ENCODE data around the gene MCTP1.
"Not testable (repeated sequence)": the region's sequence is repeated elsewhere in the genome, so short reads cannot be mapped to it uniquely, and the experiment has no call there.

Gene MCTP1

GRCh38 chr5:95177456-95177855 lies 107.4 kb downstream of the MCTP1 start:
- DNase-seq, result no peak

GRCh38 chr5:95175106-95175505 lies 109.8 kb downstream of the MCTP1 start:
- DNase-seq, result no peak

- no peak for DNase-seq
These were observed 112.2 kb downstream of the MCTP1 start for GRCh38 chr5:95172659-95173058.

GRCh38 chr5:95164861-95165260 lies 120.0 kb downstream of the MCTP1 start:
- no peak for DNase-seq

- DNase-seq, result no peak
These were observed 121.8 kb downstream of the MCTP1 start for GRCh38 chr5:95163079-95163478.

- DNase-seq, result peak; percentile 21
These were observed 122.5 kb downstream of the MCTP1 start for GRCh38 chr5:95162231-95162992.

GRCh38 chr5:95159603-95160002 lies 125.3 kb downstream of the MCTP1 start:
- DNase-seq, result no peak

- DNase-seq, result no peak
These were observed 129.0 kb downstream of the MCTP1 start for GRCh38 chr5:95155888-95156287.

GRCh38 chr5:95153511-95153910 lies 131.4 kb downstream of the MCTP1 start:
- DNase-seq, result no peak

GRCh38 chr5:95152535-95152934 lies 132.4 kb downstream of the MCTP1 start:
- DNase-seq, result no peak

GRCh38 chr5:95152131-95152530 lies 132.8 kb downstream of the MCTP1 start:
- no peak for DNase-seq

GRCh38 chr5:95151694-95152093 lies 133.2 kb downstream of the MCTP1 start:
- no peak for DNase-seq

GRCh38 chr5:95149387-95149786 lies 135.5 kb downstream of the MCTP1 start:
- no peak for DNase-seq

- DNase-seq, result no peak
These were observed 136.4 kb downstream of the MCTP1 start for GRCh38 chr5:95148453-95148852.

GRCh38 chr5:95143858-95144257 lies 141.0 kb downstream of the MCTP1 start:
- DNase-seq, result not testable (repeated sequence)

GRCh38 chr5:95142145-95142544 lies 142.7 kb downstream of the MCTP1 start:
- no peak for DNase-seq

GRCh38 chr5:95141141-95141540 lies 143.8 kb downstream of the MCTP1 start:
- no peak for DNase-seq

GRCh38 chr5:95134326-95134725 lies 150.6 kb downstream of the MCTP1 start:
- DNase-seq, result no peak

- DNase-seq, result no peak
These were observed 152.8 kb downstream of the MCTP1 start for GRCh38 chr5:95132096-95132495.

- DNase-seq, result no peak
These were observed 154.0 kb downstream of the MCTP1 start for GRCh38 chr5:95130941-95131340.

GRCh38 chr5:95124731-95125130 lies 160.2 kb downstream of the MCTP1 start:
- no peak for DNase-seq

GRCh38 chr5:95124101-95124500 lies 160.8 kb downstream of the MCTP1 start:
- no peak for DNase-seq

- DNase-seq, result no peak
These were observed 170.0 kb downstream of the MCTP1 start for GRCh38 chr5:95114902-95115301.

- no peak for DNase-seq
These were observed 170.6 kb downstream of the MCTP1 start for GRCh38 chr5:95114305-95114704.

GRCh38 chr5:95113489-95113888 lies 171.4 kb downstream of the MCTP1 start:
- peak; percentile 9 for DNase-seq

Measured in suppressor macrophage treated with lipopolysaccharide for 4 hours (primary cell).